Activated CD8-positive, alpha-beta memory T cell treated with anti-CD3 and anti-CD28 coated beads for 36 hours (primary cell): ENCODE data around the gene MCC. TPM values are rescaled to one million over a fixed set of nuclear protein-coding genes. Genes with fewer than 3 reads are reported as not detected.

Source experiments
- CTCF ChIA-PET: fragments of 350-600 bp; sonication (Branson Sonifier 250); formaldehyde crosslinking; loops from one replicate; lab custom pipeline; 2021; ENCODE audit warnings: antibody characterized with exemption; lab: Charles Lee
- POLR2A ChIA-PET: fragments of 350-600 bp; sonication (Branson Sonifier 250); formaldehyde crosslinking; loops from one replicate; lab custom pipeline; 2021; ENCODE audit warnings: antibody characterized with exemption; lab: Charles Lee
- total RNA-seq, 2 experiments: library from RNA; stranded (reverse); gene quantifications; one replicate each; pipeline ENCODE4 v1.2.3, GENCODE V29; 2021

Gene MCC
- total RNA-seq, 2 experiments from 2014 or later, result 4.8 to 4.9 TPM

GRCh38 chr5:113221294-113222176, 266.7 kb downstream of the MCC start:
- CTCF ChIA-PET, result no interaction called here
- POLR2A ChIA-PET, result no interaction called here

- POLR2A ChIA-PET, result no interaction called here
Measured at GRCh38 chr5:113219695-113220094, 268.6 kb downstream of the MCC start.

DNA sequence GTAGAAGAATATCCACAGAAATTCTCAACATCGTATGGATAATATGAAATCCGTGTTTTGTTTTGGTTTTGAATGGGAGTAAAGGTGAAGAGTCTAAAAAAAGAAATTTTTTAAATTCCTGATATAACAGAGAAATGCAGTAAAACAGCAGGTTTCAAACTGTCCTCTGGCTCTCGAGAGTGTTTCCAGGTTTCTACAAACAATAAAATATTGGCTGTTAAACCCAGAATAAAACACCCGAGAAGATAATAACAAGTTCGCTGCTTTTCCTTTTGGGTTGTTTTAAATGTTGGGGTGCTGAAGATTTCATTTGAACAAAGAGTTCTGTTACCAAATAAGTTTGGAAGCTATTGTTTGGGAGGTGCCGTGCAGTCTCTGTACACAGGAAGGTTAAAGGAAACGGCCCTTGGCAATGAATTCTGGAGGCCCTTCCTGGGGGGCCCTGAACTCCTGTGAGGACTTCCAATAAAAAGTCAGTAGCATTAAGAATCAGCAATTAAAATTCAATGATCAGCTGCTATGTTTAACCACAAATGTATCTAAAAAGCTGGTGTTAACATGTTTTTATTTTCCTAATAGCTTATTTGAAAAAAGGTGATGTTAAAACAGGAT, 269.2 kb downstream of the MCC start:
- CTCF ChIA-PET, result no interaction called here

More at GRCh38 chr5:113219695-113220094, 268.6 kb downstream of the MCC start:
- CTCF ChIA-PET, result no interaction called here

DNA sequence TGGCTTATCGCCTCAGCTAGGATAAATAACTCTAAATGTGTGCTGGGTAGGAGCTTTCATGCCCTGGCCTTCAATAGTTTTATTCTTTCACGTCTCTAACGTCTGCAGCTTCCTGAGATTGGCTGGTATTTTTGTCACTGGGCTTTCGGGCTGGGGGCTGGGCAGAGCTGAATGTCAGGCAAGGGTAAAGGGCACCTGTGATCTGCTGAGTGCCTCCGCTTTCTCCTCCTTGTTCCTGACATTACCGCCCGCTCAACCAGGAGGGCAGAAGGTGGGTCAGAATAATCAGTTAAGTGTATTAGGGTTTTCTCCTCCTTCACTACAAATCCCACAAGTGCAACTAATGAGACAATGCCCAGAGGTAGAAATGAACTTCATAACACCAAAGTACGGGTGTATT, 270.1 kb downstream of the MCC start:
- CTCF ChIA-PET, result no interaction called here
- POLR2A ChIA-PET, result no interaction called here

More for the DNA sequence above, 269.2 kb downstream of the MCC start:
- POLR2A ChIA-PET, result no interaction called here

GRCh38 chr5:113217619-113218184, 270.6 kb downstream of the MCC start:
- ChIA-PET POLR2A (no interaction called here), CTCF (interaction anchor here (1.4 kb wide), 1 partner anchor 36 kb away, joined by 4 read pairs; no protein-coding TSS in a partner anchor)

GRCh38 chr5:113216545-113216944, 271.7 kb downstream of the MCC start:
- POLR2A ChIA-PET, result no interaction called here
- CTCF ChIA-PET, result interaction anchor here (1.4 kb wide), 1 partner anchor 34 kb away, joined by 4 read pairs; no protein-coding TSS in a partner anchor

- CTCF ChIA-PET, result no interaction called here
- POLR2A ChIA-PET, result no interaction called here
Measured at GRCh38 chr5:113215401-113216060, 272.7 kb downstream of the MCC start.

DNA sequence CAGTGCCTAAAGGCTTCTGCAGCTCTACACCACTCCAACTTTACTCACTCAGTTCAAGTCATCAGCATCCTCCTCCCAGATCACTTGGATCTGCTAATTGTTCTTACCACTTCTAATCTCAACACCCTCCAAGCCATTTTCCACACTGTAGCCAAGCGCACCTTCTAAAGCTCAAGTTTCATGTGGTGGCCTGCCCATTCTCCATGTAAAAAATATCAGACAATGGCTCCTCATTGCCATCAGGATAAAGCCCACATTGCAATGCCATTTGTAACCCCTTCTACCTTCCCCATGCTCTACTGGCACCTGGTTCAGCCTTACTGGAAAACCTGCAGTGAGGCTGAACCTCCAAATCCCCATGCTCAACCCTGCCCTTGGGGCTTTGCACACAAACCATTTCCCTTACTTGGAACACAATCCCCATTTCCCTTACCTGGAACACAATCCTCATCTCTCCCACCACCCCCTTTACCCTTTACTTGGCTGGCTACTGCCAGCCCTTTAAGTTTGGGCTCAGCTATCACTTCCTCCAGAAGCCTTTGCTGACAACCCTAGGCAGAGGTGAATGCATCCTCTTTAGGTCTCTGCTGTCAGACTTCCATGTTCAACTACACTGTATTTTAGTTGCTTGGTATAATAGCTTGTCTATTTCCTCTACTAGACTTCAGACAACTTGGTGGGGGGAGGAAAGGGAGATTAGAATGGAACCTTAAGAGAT, 273.5 kb downstream of the MCC start:
- ChIA-PET POLR2A (no interaction called here), CTCF (no interaction called here)

GRCh38 chr5:113213551-113214425, 274.5 kb downstream of the MCC start:
- ChIA-PET CTCF (no interaction called here), POLR2A (no interaction called here)

DNA sequence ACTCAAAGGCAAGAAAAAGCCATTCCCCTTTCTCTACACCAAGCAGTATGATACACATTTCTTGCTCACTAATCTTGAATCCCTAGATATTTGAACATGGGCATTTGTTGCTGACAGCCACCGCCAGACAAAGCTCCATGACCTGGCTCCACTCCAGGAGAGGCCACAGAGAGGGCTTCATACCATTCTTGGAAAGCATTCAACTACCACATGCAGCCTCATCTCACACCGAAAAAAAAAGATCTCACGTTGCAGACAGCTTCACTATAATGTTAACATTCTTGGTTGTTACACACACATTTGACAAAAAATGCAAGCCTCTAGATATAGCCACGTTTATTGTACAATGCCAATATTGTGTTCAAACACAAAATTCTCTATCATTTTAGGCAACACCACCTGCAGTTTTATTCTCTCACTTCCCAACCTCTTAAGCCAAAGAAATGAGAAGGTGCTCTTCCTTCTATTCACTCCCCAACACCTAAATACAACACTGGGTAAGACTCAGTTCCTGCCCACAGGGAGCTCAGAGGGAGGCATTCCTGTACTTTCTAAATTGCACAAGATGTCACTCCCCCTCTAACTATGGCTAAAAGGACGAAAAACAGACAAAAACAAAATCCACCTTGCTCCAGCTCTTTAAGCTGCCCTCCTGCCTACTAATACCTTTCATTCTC, 275.9 kb downstream of the MCC start:
- POLR2A ChIA-PET, result no interaction called here
- CTCF ChIA-PET, result no interaction called here

- ChIA-PET POLR2A (no interaction called here), CTCF (no interaction called here)
Measured at GRCh38 chr5:113209498-113209897, 278.8 kb downstream of the MCC start.

- POLR2A ChIA-PET, result no interaction called here
- CTCF ChIA-PET, result no interaction called here
Measured at GRCh38 chr5:113205807-113206206, 282.4 kb downstream of the MCC start.

DNA sequence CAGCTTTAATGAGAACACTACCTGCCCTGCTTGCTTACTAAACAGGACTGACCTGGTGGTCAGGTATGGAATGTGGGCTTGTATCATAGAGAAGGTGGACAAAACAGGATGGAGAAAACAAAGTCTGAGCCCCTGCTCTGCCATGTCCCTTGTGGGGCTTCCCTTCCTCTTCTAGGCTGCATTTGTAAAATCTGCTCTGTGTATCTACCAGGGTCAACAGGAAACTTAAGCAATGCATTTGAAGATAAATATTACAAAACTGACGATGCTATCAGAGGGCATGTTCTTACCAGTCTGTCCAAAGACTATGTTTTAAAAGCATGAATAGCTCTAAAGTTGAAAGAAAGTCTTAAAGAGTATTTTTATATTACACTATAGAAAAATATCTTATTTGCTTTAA, 282.9 kb downstream of the MCC start:
- ChIA-PET POLR2A (no interaction called here), CTCF (no interaction called here)

DNA sequence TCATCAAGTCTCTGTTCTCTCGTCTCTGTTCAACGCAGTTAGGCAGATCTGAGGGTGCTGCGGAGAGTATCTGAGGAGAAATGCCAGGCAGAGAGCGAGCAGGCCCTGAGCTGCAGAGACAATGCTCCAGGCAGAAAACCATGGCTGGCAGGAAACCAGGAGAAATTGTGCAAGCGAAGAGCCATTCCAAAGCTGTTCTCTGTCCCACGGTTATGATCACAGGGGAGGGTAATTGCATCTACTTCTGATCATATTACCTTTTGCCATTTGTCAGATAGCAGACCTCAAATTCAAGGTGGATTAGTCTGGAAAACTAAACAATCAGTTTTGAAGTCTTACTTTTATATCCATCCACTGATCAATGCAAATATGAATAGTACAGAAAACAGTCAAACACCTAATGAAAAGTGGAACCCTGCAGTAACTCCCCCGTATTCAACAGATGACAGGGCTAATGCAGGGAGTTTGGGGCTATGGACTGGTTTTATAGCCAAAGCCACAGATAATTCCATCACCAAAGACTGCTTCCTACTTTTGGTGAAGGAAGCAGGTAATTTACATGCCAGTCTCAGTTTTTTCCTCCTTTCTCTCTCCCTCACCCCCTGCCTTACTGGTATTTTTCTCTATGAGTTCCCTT, 283.6 kb downstream of the MCC start:
- CTCF ChIA-PET, result no interaction called here
- POLR2A ChIA-PET, result no interaction called here

DNA sequence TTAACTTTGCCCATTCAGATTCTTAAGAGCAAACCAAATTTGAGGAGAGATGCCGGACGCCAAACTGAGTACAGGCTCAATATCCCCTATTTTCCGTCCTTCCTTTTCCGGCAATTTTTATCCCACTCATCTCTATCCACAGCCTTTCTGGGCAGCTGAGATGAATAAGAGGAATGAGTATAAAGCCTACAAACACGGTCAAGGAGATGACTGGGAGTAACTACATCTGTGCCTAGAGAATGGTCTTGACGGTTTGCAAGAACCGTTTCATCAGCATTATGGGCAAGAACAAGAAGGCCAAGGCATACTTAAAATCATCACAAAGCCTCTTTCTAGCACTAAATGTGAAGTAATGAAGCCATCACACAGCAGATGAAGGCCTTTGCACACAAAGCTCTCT, 284.3 kb downstream of the MCC start:
- POLR2A ChIA-PET, result no interaction called here
- CTCF ChIA-PET, result no interaction called here

- POLR2A ChIA-PET, result no interaction called here
- CTCF ChIA-PET, result no interaction called here
Measured at GRCh38 chr5:113202746-113203716, 285.2 kb downstream of the MCC start.
